ELF-1 (cell line): ENCODE data around the gene RRAGB.

Experiments used
- DNase-seq: peaks from one replicate; pipeline ENCODE4 v3.0.0-alpha.2; 2016; ENCODE audit warnings: low read depth, low spot score

RRAGB gene

DNA sequence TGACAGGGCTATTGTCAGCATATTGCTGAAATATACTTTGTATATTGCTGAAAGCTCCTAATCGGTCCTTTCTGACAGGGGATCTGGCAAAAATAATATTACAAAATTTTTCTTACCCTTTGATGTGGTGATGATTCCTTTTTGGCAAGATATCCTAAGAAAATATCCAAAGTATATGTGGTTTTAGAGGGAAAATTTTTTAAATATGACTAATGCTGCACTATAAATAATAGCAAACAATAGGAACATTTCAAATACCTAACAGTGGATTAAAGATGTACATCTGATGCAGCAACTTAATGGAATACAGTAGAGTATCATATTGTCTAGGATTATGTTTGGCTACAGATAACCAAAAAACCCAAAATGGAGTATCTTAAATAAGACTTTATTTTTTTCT, 49.6 kb downstream of the RRAGB start:
- no peak for DNase-seq

DNA sequence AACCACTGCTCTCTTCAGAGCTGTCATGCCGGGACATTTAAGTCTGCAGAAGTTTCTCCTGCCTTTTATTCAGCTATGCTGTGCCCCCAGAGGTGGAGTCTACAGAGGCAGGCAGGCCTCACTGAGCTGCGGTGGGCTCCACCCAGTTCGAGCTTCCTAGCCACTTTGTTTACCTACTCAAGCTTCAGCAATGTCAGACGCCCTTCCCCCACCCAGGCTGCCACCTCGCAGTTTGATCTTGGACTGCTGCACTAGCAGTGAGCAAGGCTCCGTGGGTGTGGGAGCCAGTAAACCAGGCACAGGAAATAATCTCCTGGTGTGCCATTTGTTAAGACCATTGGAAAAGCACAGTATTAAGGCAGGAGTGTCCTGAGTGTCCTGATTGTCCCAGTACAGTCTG, 56.9 kb downstream of the RRAGB start:
- DNase-seq, result peak; percentile 75

DNA sequence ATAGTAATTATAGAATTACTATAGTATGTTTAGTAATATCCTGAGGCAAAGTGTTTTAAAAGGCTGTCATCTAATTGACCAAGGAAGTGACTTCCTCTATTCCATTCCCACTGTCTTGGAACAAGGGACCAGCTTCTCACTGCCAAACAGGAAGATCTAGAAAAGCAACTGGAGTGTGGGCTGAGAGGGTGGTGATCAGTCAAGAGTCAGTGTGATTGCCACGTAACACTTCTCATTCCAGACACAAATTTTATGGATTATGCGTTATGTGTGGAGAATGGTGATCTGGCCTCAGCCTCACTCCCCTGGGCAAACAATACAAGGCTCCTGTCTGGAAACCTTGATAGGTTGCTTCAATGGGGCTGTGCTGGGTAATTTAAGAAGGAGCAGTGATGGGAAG, 60.0 kb downstream of the RRAGB start:
- peak; percentile 35 for DNase-seq

DNA sequence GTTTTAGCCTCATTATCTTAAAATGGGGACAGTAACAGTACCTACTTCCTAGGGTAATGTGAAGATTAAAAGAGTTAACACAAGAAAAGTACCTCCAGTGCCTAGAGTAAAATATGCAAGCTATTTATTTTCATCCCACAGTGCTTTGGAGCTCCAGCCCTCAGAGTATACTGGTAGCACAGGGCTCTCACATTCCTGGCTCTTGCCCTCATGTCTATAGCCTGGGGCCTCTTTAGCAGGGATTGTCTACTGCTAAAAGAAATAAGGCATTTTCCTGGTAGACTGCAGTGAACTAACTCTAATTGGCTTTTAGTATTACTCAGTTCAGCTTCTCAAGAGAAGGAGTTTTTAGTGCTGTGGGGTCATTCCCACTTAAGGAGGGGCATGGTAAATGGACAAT, 60.8 kb downstream of the RRAGB start:
- peak; percentile 51 for DNase-seq

DNA sequence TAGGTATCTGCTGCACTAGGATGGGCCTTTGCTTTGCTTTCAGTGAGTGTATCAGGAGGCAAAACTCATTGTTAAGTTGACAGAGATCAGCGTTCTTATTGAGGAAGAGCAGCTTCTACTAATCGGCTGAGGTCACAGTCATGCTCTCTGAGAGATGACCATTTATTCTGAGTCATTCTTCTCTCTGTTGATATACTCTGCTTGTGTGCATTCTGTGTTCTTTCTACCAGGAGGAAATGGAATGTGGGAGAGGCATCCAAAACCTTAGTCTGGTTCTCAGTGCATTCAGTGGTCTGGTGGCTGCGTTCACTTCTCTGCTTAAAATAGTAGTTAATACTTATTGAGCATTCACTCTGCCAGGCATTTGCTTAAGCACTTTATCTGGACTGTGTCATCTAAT, 66.2 kb downstream of the RRAGB start:
- no peak for DNase-seq

DNA sequence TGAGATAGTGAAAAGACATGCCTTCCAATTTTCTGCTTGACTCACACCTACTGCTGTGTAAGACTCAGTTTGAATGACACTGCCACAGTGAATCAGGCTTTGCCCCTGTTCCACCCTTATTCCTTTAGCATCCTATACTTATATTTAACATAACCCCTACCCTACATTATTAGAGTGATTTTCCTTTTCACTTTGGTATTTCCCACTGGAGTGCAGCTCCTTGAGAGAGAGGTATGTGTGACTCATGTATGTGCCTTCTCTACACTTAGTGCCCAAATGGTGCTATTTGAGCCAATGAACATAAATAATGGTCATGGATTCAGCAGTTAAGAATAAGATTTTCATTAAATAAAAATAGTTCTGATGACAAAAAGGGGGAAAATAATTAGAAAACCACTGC, 69.5 kb downstream of the RRAGB start:
- DNase-seq, result no peak

DNA sequence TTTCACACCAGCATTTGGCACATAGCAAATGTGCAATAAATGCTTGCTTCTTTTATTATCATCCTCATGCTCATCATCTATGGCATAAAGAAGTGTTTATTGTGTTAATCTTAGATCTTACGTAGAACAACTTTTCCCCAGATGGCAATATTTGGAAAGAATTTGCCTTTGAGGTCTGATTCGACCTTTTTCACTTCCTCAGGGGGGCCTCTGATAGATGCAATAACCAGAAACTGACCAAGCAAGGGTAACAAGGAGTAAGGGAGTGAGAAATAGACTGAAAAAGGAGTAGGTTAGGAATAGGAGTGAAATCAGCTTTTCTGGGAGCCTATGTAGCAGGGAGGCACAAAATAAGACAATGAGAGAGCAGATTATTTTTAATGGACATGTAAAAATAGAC, 70.2 kb downstream of the RRAGB start:
- no peak for DNase-seq

DNA sequence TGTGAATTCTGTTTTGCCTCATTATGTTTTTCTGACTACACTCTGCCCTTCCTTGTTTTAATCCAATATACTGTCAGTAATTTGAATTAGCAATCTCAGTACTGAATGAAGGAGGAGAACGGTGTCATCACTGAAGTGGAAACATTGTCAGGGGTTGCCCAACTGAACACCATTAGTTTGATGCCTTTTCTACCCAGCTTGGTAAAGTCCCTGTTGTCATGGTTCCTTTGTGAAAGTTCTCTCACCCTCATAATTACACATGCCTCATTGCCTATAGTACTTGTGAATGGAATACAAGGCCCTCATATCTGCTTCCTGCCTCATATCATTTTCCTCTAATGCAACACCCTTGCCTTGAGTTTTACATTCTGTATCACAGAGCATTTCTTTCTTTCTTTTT, 76.9 kb downstream of the RRAGB start:
- no peak for DNase-seq

DNA sequence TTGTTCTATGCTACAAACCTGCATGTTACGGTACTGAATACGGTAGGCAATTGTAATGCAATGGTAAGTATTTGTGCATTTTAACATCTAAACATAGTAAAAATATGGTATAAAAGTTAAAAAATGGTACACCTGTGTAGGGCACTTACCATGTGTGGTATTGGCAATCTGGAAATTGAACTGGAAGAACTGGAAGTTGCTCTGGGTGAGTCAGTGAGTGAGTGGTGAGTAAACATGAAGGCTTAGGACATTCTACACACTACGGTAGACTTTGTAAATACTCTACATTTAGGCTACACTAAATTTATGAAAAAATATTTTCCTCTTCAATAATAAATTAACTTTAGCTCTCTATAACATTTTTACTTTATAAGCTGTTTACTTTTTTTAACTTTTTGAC, 78.9 kb downstream of the RRAGB start:
- no peak for DNase-seq

DNA sequence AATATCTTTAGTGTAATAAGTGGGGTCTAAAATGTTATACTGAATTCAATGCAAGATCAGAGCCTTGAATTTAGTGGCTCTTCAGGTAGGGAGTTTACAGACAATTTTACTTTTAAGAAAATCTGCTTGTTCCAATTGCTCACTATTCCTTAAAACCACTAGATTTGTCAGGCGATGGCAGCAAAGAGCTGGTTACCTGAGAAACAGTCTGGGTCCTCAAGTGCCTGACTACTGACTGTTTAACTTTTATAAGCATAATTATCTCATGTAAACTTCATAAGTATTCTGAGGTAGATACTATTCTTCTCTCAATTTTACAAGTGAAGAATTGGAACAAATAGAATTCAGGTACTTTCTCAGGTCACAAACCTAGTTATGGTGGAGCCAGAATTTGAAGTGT, 84.3 kb downstream of the RRAGB start:
- no peak for DNase-seq
